Measurements from ENCODE around the gene LRRC10B.

DNA sequence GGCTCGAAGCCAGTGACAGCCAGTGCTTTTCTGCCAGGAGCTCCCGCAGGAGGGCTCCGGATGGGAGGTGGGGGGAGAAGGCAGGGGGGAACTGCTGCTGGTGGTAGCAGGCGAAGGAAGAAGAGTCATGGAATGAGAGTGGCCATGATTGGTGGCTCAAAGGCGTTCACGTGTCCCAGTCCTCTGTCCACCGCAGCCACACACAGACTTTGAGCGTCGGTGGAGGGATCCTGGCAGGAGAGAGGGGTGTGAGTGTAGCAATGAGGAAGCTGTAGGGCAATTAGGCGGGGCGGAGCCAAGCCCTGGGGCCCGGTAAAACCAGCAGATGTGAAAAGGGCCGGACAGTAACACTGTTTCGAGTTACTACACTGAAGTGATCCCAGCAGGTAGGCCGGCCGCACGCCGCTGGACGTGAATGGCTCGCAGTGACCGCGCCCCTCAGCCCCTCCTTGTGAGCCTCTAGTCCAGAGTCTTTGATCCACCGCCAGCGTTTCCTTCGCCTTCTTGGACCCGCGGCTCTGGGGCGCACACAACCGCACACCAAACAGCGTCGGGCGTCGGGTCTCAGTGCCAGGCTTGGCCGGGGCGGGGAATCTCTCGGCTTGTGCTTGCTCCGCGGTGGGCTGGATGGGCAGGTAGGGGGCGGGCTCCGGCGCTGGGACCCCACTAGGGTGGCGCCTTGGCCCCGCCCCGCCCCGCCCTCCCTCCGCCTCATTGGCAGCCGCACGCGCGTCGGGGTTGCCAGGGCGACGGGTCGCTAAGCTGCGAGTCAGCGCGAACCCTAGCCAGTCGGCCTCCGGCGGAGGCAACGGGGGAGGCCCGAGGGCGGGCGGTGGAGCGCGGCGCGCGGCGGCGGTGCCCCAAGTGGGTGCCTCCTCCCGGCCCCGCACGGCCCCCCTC lies at the start of gene LRRC10B:
- TF ChIP-seq POLR2A (IDR thresholded peaks at IDR 0.05): no peak
- no peak for TF ChIP-seq CTCF (IDR thresholded peaks at IDR 0.05)

Measured in thyroid gland (tissue), 4 donors.